HG03045 (cell line): ENCODE results near the gene KCNQ1OT1.

Source experiments
- ATAC-seq: cut with Tn5 transposase; IDR thresholded peaks from one replicate; pipeline ENCODE4 v1.9.1; 2021; ENCODE audit warnings: mild to moderate bottlenecking, moderate library complexity; ENCODE audit not compliant: unreplicated experiment

The KCNQ1OT1 gene

DNA sequence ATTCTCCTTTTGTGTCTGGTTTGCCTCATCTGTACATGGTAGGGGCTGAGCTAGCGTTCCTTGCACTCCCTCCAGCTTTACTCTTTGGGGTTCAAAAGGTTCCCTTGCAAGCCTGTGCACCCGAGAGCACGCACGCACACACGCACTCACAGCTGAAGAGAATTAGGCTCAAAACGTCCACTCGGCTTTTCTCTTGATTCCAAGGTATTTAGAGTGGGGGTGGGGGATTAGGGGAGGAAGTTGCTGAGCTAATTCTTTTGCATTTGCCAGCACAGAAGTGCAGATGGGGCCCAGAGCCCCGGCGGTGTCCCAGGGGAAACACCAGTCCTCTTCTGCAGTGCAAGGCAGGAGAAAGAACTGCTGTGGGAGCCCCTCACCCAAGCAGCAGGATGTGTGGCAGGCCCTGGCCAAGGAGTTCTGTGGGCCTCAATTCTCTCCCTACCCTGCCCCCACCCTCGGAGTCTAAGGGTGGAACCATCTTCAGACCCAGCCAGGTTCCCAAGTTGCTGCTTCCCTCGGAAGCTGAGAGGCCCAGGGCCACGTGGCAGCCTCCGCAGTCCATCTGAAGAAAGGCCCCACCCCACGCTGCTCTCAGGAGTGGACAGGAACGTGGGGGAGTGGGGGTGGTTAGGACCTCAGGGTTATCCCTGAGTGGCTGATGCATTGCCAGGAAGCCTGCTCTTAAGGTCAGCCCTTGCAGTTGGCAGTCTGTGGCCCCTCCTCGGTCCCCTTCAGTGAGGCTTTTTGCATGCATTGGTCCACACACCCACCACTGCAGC lies 3.8 kb upstream of the KCNQ1OT1 start:
- no peak for ATAC-seq

DNA sequence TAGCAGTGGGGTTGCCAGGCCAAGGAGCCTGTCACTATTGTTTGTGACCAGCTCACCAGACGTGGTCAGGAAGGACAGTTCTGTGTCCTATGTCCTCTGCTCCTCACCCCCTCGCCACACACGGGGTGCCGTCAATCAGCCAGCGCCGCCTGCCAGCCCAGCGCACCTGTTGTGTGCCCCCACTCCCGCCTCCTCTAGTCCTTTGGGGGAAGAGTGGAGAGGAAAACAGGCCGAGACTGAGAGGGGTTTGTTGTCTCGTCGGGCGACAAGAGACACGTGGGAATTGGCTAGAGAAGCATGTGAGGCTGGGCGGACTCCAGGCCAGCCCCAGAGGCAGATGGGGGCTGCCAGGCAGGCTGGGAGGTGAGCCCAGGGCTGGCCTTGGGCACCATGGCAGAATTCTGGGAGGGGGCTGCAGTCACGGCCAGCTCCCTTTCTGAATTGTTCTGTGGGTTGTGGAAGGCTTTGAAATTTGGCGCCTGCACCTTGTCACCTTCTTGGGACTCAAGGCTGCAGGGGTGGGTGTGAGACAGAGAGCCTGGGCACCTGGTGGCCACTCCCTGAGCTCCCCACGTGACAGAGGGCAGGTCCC lies 3.1 kb upstream of the KCNQ1OT1 start:
- ATAC-seq, result no peak

DNA sequence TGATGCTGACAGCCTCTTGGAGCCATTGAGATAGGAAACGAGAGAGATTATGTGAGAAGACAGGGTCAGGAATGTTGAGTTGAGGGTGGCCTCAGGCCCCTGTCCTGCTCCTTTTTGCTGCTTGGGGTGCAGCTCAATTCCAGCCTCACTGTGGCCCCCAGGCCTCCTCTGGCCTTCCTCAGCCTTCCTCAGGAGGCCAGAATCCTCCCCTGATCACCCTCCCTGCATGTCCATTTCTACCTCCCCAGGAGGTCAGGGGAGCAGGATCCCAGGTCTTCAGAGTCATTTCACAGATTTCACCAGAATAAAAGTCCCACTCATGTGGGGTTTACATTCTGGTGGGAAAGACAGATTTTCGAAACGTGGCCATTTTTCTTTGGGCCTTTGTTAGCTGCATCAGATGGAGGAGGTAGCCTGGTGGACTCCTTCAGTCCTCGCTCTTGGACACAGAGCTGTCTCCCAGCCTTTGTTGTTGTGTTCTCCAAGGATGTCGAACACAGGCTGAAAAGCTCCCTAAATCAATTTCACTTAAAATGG lies 2.2 kb upstream of the KCNQ1OT1 start:
- no peak for ATAC-seq

DNA sequence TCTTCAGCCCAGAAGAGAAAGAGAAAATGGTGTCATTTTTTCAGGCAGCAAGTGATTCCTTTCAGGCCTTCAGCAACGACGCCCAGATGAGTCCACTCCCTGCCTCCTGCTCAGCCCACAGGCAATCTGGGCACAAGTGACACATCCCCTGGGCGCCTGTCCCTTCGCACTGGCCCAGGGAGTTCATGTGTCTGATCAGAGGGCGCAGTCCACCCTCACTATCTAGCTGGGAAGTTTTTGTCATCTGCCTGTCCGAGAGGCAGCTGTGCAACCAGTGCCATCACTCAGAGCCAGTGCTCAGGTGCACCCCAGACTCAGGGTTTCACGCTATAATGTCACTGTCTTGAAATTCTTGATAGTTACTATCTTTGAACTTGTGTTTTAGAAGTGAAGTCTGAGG lies 1.4 kb upstream of the KCNQ1OT1 start:
- no peak for ATAC-seq

DNA sequence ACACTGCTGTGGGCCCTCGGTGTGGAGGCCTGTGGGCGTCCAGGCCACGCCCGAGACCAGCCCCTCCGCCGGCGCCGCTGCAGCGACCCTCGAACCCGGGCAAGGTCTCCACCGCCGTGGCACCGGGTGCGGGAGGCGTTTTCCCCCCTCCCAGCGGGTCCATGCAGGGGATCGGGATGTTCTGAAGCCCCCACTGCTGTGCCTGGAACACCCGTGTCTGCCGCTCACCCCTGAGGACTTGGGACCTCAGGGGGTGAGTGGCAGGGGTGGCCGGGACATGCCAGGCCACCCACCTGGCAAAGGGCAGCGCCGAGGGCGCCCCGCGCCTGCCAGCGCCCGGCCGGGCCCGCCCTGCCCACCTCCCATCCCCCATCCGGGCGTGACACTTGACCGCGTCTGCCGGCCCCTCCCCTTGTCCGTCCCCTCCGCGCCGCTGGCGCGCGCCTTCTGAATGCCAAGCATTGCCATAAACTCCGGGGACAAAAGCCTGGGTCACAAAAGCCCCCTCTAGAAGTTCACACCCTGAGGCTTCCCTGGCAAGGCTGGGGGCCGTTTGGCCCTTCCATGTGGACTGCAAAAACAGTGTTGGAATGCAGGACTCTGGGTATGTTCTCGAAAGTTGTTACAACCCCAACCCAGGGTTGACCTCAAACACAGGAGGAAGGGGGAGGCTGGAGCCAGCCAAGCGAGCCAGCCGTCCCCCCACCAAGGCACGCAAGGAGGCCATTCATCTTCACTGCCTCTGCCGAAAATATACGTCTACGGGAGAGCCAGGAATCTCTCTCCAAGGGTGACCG lies 819 bp upstream of the KCNQ1OT1 start:
- ATAC-seq, result peak; percentile 38

DNA sequence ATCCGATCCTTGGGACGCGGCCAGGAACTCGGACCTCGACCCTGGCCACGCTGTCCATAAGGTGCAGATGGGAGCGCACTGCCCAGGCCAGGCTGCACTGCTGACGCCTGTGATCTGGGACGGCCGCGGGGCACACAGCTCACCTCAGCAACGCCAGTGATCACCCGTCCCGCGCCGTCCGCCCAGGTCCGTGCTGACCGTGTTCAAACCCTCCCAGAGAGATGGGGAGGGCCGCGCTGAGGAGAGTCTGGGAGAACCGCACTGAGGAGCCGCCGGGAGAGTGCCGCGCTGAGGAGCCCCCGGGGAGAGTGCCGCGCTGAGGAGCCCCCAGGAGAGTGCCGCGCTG lies 636 bp downstream of the KCNQ1OT1 start:
- ATAC-seq, result no peak

DNA sequence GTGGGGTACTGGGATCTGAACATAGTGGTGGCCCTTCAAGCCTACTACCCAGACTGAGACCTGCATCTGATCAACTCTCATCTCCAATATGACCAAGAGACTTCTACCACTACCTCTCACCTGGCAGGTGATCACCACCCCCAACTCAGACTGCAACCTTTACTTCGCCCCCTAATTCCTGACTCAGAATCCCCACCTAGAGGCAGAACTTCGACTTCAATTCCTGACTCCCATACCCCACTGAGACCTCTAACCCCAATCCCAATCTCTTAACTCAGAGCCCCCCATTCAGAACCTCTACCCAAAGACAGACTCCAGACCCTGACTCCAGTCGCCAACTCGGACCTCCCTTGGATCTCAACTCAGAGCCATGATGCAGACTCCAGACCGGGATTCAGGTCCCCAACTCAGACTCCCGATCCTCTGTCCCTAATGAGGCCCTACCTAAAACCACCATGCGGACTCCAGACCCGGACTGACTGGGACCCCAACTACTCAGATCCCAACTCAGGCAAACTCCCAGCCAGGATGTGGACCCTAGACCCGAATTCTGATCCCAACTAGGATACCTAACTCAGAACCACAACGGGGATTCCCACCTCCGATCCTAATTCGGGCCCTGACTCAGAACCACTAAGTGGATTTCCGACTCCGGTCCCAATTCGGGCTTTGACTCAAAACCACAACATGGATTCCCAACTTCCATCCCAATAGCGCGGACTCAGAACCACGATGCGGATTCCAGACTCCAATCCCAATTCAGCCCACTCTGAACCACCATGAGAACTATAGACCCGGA lies 1.2 kb downstream of the KCNQ1OT1 start:
- ATAC-seq, result no peak

DNA sequence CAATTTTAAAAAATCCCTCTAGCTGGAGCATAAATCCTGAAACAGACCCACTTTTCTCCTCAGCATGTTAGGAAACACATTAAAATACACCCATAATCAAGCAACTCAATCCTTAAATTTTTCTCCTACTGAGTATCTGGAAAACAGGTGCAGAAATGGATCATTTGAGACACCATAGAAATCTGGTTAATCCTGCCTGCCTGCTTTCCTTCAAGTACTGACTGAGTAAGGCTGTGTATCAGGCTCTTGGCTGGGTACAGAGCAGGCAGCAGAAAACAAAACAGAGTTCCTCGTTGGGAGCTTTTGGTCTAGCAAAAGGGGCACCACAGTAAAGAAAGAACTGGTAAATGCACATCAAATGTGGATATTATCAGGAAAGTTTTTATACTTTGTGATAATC lies 1.9 kb downstream of the KCNQ1OT1 start:
- no peak for ATAC-seq

DNA sequence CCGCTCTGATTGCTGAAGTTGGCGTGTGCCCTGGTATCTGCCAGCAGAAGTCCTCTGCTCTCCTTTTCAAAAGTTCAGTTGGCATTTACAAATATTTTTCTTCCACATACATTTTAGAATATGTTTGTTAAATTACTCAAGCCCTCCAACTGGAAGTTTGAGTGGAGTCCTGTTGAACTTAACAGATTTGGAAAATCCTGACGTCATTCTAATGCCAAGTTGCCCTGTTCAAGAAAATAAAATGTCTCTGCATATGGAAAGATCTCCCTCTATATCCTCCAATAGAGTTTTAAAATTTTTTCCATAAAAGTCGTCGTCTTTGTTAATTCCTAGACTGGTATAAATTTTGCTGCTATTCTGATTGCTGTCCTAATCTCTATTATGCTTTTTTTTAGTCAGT lies 3.3 kb downstream of the KCNQ1OT1 start:
- no peak for ATAC-seq

DNA sequence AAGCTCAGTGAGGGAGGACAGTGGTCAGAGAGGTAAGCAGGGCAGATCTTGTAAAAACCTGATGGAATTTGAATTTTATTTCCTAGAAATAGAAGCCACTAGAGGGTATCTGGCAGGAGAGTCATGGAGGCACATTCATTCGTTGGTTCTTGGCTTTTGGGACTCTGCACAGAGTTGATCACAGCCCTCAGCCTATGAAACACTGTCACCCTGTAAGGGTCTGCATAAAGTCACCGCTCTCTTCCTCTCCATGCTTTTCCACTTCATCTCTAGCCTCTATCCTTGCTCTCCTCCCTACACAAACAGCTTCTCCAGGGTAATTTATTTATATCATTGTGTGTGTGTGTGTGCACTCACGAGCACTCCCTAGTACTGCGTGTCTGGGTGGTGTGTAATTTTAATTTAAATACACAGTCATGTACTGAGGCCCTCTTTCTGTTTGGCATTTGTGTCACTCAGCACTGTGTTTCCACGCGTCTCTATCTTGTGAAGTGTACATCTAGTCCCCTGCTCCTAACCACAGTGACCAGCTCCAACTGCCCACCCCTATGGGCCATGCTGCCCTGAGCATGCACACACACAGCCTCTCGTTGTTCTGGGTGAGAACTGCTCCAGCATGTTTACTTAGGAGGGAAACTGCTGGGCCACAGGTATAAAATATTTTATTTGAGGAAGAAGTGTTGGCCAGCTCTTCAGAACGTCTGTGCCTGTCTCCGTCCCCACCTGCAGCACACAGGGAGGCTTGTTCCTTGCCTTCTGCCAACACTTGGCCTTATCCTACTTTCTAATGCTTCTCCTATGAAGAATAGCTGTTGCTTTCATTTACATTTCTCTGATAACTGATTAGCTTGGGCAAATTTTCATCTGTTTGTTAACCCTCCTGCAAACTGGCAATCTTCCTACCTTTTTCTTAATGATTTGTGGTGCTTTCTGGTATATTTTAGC lies 4.5 kb downstream of the KCNQ1OT1 start:
- ATAC-seq, result no peak

DNA sequence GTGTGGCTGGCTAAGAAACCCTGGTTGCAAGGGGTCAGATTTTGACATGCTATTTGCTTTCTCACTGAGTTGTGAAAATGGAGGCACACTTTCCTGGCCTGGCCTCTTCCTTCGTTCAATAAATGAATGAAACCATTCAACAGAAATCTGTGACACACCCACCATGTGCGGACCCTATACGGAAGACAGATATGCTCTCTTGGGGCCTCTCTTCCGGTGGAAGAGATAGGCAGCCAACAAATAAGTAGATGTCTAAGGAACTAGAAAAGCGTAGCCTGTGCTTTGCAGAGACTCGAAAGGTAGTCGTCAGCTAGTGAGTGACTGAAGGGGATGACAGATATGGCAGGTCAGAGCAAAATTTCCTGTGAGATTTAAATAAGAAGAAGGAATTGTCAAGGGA lies 5.3 kb downstream of the KCNQ1OT1 start:
- ATAC-seq, result no peak

DNA sequence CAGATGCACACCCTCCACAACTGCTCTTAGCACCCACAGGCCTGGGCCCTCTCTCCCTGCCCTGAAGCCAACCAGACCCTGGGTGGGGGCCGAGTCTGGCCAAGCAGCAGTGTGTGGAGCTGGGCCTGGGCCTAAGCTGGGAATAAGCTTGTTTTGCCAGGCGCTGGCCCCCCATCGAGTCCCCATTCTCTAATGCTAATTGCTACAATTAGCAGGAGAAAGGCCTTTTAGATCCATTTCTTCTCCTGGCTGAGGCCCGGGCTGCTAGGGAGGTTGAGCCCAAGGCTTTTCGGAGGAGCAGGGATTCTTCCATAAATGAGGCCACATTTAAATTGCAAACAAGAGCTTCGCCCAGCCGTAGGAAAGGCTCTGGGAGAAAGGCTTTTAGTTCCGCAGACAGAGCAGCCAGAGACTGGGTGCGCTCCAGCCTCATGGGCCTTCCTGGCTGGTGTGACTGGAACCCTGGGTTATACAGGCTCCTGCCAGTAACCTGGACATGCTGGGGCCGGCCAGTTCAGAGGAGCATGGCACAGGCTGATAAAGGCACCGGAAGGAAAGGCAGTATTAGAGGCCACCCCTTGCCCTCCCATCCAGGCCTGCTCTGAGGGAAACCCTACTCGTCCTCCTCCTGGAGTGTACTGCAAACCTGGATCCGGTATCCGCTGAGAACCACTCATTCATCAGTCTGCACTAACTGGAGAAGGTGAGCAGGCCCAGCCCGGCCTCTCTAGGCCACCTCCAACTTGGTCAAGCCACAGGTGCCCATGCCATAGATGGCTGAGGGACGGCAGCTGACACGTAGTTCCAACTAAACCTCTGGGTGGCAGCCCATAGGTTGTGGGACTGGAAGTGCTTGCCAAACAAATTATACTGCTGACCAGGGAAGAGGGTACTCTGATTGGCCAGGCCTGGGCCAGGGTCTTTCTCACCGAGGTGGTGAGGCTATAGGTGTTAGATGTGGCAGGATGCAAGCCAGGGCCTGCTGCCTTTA lies 6.2 kb downstream of the KCNQ1OT1 start:
- no peak for ATAC-seq

DNA sequence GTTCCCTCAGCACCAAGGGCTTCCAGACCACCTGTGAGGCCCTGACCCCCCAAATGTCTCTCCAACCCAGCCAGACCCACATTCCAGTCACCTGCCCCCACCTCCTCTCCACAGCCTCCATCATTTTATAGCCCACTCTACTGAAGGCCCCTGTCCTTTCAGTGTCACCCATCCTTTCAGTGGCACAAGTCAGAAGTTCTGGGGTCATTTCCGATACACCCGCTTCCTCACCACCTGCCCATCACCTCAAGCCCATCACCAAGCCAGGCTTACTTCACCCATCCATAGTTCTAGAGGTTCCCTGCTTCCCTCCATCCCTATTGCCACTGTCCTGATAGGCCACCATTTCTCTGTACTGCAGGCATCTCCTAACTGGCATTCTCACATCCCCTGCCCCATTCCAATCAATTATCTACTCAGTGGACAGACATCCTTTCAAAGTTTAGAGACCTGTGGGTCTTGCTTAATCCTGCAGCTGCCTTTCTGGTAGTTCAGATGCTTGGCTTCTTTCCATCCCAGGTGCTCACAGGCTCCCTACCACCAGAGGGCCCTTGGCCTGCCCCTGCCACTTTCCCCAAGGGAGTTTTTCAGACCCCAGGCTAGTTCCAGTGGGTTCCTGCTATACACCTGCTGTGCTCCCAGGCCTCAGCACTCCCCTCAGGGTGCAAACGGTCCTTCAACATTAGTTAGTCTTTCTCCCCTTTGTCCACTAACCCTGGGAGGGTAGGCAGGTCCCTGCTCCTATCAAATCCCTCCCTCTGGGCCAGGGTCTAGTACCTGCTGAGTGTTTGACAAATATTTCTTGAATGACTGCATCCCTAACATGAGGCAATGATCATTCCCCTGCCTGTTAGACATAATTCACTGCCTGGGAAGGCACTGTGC lies 7.6 kb downstream of the KCNQ1OT1 start:
- no peak for ATAC-seq

DNA sequence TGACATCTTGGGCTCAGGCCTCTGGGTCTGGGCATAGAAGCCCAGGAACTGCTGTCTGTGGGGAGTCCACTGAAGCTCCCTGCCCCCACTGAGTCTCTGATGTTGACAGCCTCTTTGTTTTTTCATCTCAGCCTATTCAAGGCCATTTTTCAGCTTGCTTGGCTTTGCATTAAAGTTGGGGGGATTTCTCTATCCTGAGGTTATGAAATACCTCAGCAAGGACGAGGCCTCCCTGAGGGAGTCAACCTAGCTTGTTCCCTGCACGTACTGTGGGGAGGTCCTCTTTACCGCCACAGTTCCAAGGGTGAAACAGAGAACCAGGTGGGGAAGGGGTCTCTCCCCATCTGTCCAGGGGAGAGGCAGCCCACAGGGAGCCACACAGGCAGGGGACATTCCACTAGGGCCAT lies 8.4 kb downstream of the KCNQ1OT1 start:
- ATAC-seq, result no peak

DNA sequence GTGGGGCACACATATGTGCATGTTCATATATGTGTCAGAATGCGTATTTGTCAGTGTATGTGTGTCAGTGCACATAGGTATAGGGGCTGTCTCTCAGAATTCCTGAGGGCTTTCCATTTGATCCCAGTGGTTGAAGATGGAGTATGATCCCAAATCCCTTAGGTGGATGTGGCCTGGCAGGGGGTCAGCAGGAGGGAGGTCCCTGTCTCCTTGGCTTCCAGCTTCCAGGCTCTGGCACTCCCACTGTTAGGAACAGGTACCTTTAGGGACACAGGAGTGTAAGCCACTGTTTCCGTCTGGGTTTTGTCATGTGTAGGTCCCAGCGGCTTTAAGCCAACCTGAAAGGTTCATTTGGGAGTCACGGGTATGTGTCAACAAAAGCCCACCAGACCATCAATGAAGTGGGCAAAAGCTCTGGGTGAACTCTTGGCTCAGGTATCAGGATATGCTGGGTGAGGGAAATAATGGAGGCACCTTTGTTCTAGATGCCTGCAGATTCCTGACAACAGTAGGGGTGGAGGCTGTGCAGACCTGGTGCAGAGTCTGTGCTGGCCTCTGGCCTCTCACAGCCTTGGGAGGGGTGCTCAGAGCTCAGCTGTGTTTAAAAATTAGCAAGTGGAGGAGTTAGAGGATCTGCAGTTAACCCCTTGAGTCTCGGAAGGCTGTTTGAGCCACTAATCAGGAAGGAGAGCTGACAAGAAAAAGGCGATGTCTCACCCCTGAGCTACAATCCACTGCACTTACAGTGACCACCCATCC lies 9.0 kb downstream of the KCNQ1OT1 start:
- ATAC-seq, result no peak

DNA sequence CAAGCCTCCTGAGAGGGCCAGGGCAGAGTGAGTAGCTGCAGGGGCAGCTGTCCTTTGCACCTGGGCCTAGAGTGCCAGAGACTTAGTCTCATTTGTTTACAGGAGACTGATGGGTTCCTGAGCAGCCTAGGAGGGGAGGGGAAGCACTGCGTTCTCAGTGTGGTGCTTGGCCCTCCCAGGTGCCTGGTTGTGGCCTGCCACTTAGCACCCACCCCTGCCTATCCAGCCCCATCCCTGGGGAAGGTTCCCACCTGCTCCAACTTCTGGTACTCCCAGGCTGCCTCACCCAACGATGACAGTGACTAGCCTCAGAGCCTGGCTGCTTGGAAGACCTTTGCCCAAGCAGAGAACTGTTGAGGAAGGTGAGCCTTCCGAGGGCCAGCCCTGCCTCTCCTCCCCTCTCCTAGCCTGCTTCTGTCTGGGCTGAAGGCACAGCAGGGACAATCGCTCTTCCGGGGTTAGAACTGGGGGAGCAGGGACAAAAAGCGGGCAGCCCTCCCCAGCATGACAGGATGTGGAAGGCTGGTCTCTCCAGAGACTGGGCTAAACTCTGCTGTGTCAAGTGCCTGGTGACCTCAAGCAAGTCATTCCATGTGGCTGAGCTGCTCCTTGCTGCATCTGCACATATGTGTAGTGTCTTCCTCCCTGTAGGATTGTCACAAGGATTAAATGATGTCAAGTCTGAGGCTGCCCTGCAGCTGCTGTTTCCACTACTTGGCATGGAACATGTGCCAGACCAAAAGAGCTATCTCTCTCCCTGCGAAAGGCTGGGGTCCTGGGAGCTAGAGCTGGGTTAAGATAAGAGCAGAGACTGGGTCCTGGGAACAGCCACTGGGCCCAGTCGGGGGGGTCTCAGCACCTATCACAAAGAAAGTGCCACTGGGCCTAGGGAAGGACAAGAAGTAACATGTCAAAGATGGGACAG lies 9.9 kb downstream of the KCNQ1OT1 start:
- no peak for ATAC-seq
